ENCODE data around the gene KCND3. TPM values are rescaled to one million over a fixed set of nuclear protein-coding genes. Genes with fewer than 3 reads are reported as not detected.
A peak's percentile ranks its signal among the peaks of the same experiment; 100 is the strongest.

The KCND3 gene
- total RNA-seq (10 to 100 TPM in 9 of 10 donors, 1 to 10 TPM in 1; 9.9 to 24.7 (median 15.9) TPM), polyA plus RNA-seq (1 to 10 TPM; 3.5 to 8.0 TPM)
- long read RNA-seq, donor 1, full-length matches to known transcripts = 1 of 30 reads
- long read RNA-seq, donor 1, partial matches to known transcripts = 1 of 30 reads
- long read RNA-seq, donor 1, other reads (novel, unspliced or antisense) = 28 of 30 reads
- long read RNA-seq, donor 2, partial matches to known transcripts = 3 of 39 reads
- long read RNA-seq, donor 2, other reads (novel, unspliced or antisense) = 36 of 39 reads
- long read RNA-seq, donor 3, partial matches to known transcripts = 0 of 42 reads
- long read RNA-seq, donor 3, other reads (novel, unspliced or antisense) = 42 of 42 reads

- peaks cover 0 to 68% (median 10%) of the 10 kb centered on the region in 7 donors for H3K27me3 ChIP-seq
- TF ChIP-seq, protein P1, sequence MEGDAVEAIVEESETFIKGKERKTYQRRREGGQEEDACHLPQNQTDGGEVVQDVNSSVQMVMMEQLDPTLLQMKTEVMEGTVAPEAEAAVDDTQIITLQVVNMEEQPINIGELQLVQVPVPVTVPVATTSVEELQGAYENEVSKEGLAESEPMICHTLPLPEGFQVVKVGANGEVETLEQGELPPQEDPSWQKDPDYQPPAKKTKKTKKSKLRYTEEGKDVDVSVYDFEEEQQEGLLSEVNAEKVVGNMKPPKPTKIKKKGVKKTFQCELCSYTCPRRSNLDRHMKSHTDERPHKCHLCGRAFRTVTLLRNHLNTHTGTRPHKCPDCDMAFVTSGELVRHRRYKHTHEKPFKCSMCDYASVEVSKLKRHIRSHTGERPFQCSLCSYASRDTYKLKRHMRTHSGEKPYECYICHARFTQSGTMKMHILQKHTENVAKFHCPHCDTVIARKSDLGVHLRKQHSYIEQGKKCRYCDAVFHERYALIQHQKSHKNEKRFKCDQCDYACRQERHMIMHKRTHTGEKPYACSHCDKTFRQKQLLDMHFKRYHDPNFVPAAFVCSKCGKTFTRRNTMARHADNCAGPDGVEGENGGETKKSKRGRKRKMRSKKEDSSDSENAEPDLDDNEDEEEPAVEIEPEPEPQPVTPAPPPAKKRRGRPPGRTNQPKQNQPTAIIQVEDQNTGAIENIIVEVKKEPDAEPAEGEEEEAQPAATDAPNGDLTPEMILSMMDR (IDR thresholded peaks at IDR 0.05) = peak in 1 of 9 donors; percentile 18
- DNase-seq (peak in 1 of 2 donors; percentile 58), ATAC-seq (peak in 3 of 8 donors; percentile 3 to 31 (median 22))
- peak within 1 kb of the TSS; percentile 38 to 70 (median 62) for H3K4me3 ChIP-seq
- no peaks in the 10 kb centered on the region for H3K9me3 ChIP-seq
- peaks cover 6 to 59% (median 35%) of the 10 kb centered on the region in 9 donors for H3K4me1 ChIP-seq
- 0 to 1% methylated on average over 23 to 80 of the region's 83 CpGs for WGBS, 2 donors
- H3K27ac ChIP-seq = peak within 1 kb of the TSS; percentile 62 to 91 (median 81)
- intact Hi-C loops (cut with DNase I) = loop anchor here in 9 of 10 donors (2.0 to 10.0 kb wide), 14 partner anchors 65 to 348 kb away; no protein-coding TSS in a partner anchor
- no peaks in the 10 kb centered on the region for H3K36me3 ChIP-seq
These were observed at the start of gene KCND3 for GRCh38 chr1:111989531-111990025. TSS of gene KCND3 (minus strand) at chr1:111989668.

- intact Hi-C loops (cut with DNase I) = no loop called here
- 74 to 84% methylated on average over 1 of the region's 1 CpG for WGBS, 2 donors
- H3K9me3 ChIP-seq = no peaks in the 10 kb centered on the region
- TF ChIP-seq, protein P1 (IDR thresholded peaks at IDR 0.05) = no peak
- no peak for ATAC-seq
- H3K36me3 ChIP-seq = no peaks in the 10 kb centered on the region
- no peak for DNase-seq
- no peak overlapping the region for H3K27ac ChIP-seq
- H3K27me3 ChIP-seq = no peaks in the 10 kb centered on the region
- no peaks in the 10 kb centered on the region for H3K4me1 ChIP-seq
- no peak overlapping the region for H3K4me3 ChIP-seq
These were observed 44.8 kb upstream of the KCND3 start for GRCh38 chr1:112034277-112034676.

DNA sequence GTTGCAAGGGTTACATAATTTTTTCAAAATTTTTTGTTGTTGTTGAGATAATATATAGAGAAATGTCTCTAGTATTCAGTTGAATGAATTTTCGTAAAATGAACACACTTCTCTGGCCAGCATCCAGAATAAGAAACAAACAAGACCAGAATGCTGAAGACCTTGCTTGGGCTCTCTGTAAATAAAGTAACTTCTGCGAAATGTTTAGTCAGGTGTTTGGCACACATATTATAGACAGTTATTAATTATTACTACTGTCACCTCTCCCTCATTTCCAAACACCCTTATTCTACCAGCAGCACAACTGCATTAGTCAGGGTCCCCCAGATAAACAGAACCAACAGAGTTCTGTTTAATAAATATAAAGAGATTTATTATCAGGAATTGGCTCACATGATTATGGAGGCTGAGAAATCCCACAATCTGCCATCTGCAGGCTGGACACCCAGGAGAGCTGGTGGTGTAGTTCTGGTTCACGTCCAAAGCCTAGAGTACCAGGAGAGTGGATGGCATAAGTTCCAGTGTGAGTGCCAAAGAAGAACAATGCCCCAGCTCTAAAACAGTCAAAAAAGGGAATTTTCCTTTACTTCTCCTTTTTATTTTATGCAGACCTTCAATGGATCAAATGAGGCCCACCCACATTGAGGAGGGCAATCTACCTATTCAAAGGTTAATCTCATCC, 44.1 kb upstream of the KCND3 start:
- Histone ChIP-seq H3K27me3 (no peaks in the 10 kb centered on the region), H3K36me3 (no peaks in the 10 kb centered on the region), H3K4me3 (no peak overlapping the region), H3K27ac (no peak overlapping the region), H3K4me1 (no peaks in the 10 kb centered on the region), H3K9me3 (no peaks in the 10 kb centered on the region)
- WGBS, 2 donors = 68 to 70% methylated on average over 3 of the region's 3 CpGs
- TF ChIP-seq, protein P1 (IDR thresholded peaks at IDR 0.05) = no peak
- no peak for DNase-seq
- intact Hi-C loops (cut with DNase I) = no loop called here
- ATAC-seq = no peak

DNA sequence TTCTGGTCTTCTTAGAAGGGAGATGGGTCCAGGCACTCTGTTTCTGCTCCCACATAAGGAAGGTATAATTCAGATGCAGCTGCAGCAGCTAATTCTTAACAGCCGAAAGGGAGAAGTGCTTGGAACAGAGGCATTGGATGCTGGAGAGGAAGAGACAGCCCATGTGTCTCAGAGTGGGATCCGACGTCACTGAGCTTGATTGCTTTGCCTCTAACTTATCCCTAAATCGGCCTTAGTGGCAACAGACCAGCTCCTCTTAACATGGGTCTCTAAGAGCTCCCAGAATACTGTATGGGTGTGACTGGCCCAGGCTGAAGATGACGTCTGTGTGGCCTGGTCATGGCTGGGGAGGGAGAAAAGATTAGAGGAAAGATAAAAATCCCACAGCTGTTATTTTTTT, 40.7 kb upstream of the KCND3 start:
- ATAC-seq = peak in 1 of 8 donors; percentile 37
- 59 to 70% methylated on average over 5 of the region's 5 CpGs for WGBS, 2 donors
- DNase-seq = no peak

More for the DNA sequence above, 40.7 kb upstream of the KCND3 start:
- intact Hi-C loops (cut with DNase I) = no loop called here
- H3K4me1 ChIP-seq = no peaks in the 10 kb centered on the region
- no peak overlapping the region for H3K27ac ChIP-seq
- TF ChIP-seq, protein P1 (IDR thresholded peaks at IDR 0.05) = no peak
- peaks cover 0 to 18% (median 0%) of the 10 kb centered on the region in 7 donors for H3K27me3 ChIP-seq
- H3K36me3 ChIP-seq = no peaks in the 10 kb centered on the region
- no peak overlapping the region for H3K4me3 ChIP-seq
- H3K9me3 ChIP-seq = no peaks in the 10 kb centered on the region

Measured in heart right ventricle (tissue), 16 donors.